H1 (cell line): ENCODE data around the gene SERPINB12. TPM values are rescaled to one million over a fixed set of nuclear protein-coding genes. Genes with fewer than 3 reads are reported as not detected.

ENCODE experiments used
- CTCF ChIA-PET: fragments of 300-600 bp; sonication (Branson Sonifier 250); formaldehyde crosslinking; loops from one replicate; lab custom pipeline; 2021; ENCODE audit not compliant: partially characterized antibody; lab: Charles Lee
- POLR2A ChIA-PET: fragments of 300-600 bp; sonication (Branson Sonifier 250); formaldehyde crosslinking; loops from one replicate; lab custom pipeline; 2021; ENCODE audit warnings: inconsistent platforms; ENCODE audit not compliant: partially characterized antibody; lab: Charles Lee
- DNase-seq, 2 experiments: peaks; one replicate each; pipeline versions ENCODE4 v3.0.0 to v3.0.0-alpha.2; 2010 to 2022; ENCODE audit warnings: low spot score in 2 of 2, low read depth in 1 of 2, mixed read lengths in 1 of 2
- FAIRE-seq: peaks from 2 replicates; lab custom pipeline; 2011; peaks lifted over from hg19 to GRCh38; lab: Jason Lieb, UNC
- H2AFZ ChIP-seq: 2 replicates; pipeline ENCODE4 v1.8.1; 2012; ENCODE audit warnings: low read length, inconsistent platforms
- H2AK5ac ChIP-seq: 2 replicates; pipeline ENCODE4 v1.6.1; 2013; ENCODE audit warnings: low read depth, low read length
- H2BK120ac ChIP-seq: replicated peaks from 2 replicates; pipeline ENCODE3; 2013; ENCODE audit warnings: low read depth, low read length, inconsistent platforms
- H2BK12ac ChIP-seq: 2 replicates; pipeline ENCODE4 v1.6.1; 2013; ENCODE audit warnings: low read depth, low read length
- H2BK15ac ChIP-seq: 2 replicates; pipeline ENCODE4 v1.6.1; 2013; ENCODE audit warnings: low read length
- H2BK20ac ChIP-seq: 2 replicates; pipeline ENCODE4 v1.6.1; 2013; ENCODE audit warnings: low read length
- H2BK5ac ChIP-seq: 2 replicates; pipeline ENCODE4 v1.6.1; 2013; ENCODE audit warnings: low read depth, low read length
- H3K14ac ChIP-seq: 2 replicates; pipeline ENCODE4 v1.6.1; 2013; ENCODE audit warnings: inconsistent platforms; ENCODE audit not compliant: insufficient read length
- H3K18ac ChIP-seq: 2 replicates; pipeline ENCODE4 v1.6.1; 2013; ENCODE audit warnings: low read length; ENCODE audit errors: extremely low read depth
- H3K23ac ChIP-seq: 2 replicates; pipeline ENCODE4 v1.6.1; 2013; ENCODE audit warnings: inconsistent platforms; ENCODE audit not compliant: insufficient read length
- H3K23me2 ChIP-seq: 2 replicates; pipeline ENCODE4 v1.6.1; 2013; ENCODE audit warnings: low read depth, low read length
- H3K27ac ChIP-seq: 2 replicates; pipeline ENCODE4 v1.6.1; 2011; ENCODE audit warnings: low read depth, low read length, inconsistent platforms
- H3K27me3 ChIP-seq, 4 experiments: replicated peaks in 1 of 4; 1 replicate in 1 of 4; 2 replicates in 3 of 4; pipeline versions ENCODE4 v1.6.1 to v1.8.1; 2011 to 2013; ENCODE audit warnings: low read length in 3 of 4, mild to moderate bottlenecking in 3 of 4, inconsistent platforms in 2 of 4, mixed read lengths in 2 of 4, moderate library complexity in 1 of 4; ENCODE audit not compliant: control insufficient read depth in 3 of 4, insufficient read depth in 3 of 4; ENCODE audit errors: extremely low read depth in 1 of 4
- H3K36me3 ChIP-seq, 4 experiments: 2 replicates each; pipeline versions ENCODE4 v1.6.1 to v1.8.1; 2011 to 2013; ENCODE audit warnings: mild to moderate bottlenecking in 4 of 4, low read length in 3 of 4, moderate library complexity in 2 of 4, control low read depth in 1 of 4, inconsistent platforms in 1 of 4; ENCODE audit not compliant: insufficient read depth in 4 of 4, control insufficient read depth in 2 of 4
- H3K4ac ChIP-seq: replicated peaks from 2 replicates; pipeline ENCODE3; 2013; ENCODE audit warnings: low read length, low read depth, mixed read lengths, inconsistent platforms; ENCODE audit not compliant: insufficient read length
- H3K4me1 ChIP-seq, 4 experiments: replicated peaks in 1 of 4; 1 replicate in 1 of 4; 2 replicates in 3 of 4; pipeline versions ENCODE4 v1.6.1 to v1.8.1; 2011 to 2013; ENCODE audit warnings: low read length in 3 of 4, inconsistent platforms in 2 of 4, mixed read lengths in 1 of 4; ENCODE audit not compliant: insufficient read depth in 4 of 4, control insufficient read depth in 3 of 4
- H3K4me2 ChIP-seq, 2 experiments: 2 replicates each; pipeline versions ENCODE4 v1.6.1 to v1.8.1; 2011 to 2013; ENCODE audit warnings: low read depth in 2 of 2, low read length in 2 of 2, control low read depth in 1 of 2, inconsistent platforms in 1 of 2, mild to moderate bottlenecking in 1 of 2; ENCODE audit not compliant: insufficient read depth in 1 of 2
- H3K4me3 ChIP-seq, 4 experiments: fragments of 200-600, 300-600 bp in 1 of 4; sonication (generic), shearing (Covaris generic), sonication (Bioruptor Twin) in 1 of 4; 2 replicates each; pipeline versions ENCODE4 v1.5.1 to v1.8.1; 2011 to 2016; ENCODE audit warnings: low read length in 4 of 4, low read depth in 3 of 4, control low read depth in 2 of 4, inconsistent platforms in 2 of 4, mild to moderate bottlenecking in 2 of 4, mixed read lengths in 1 of 4, moderate library complexity in 1 of 4; ENCODE audit not compliant: insufficient read depth in 2 of 4; ENCODE audit errors: extremely low read depth in 1 of 4
- H3K56ac ChIP-seq: replicated peaks from 2 replicates; pipeline ENCODE3; 2013; ENCODE audit warnings: low read depth, mild to moderate bottlenecking, mixed read lengths, low read length, inconsistent platforms; ENCODE audit not compliant: insufficient read length
- H3K79me1 ChIP-seq: 2 replicates; pipeline ENCODE4 v1.6.1; 2013; ENCODE audit warnings: low read depth, low read length, control low read depth
- H3K79me2 ChIP-seq, 2 experiments: 2 replicates each; pipeline versions ENCODE4 v1.6.1 to v1.8.1; 2012 to 2013; ENCODE audit warnings: low read length in 2 of 2, mild to moderate bottlenecking in 2 of 2, inconsistent platforms in 1 of 2; ENCODE audit not compliant: insufficient read depth in 2 of 2, control insufficient read depth in 1 of 2
- H3K9ac ChIP-seq, 4 experiments: replicated peaks in 1 of 4; 1 replicate in 1 of 4; 2 replicates in 3 of 4; pipeline versions ENCODE4 v1.6.1 to v1.8.1; 2011 to 2013; ENCODE audit warnings: low read depth in 3 of 4, low read length in 3 of 4, control low read depth in 2 of 4, mild to moderate bottlenecking in 2 of 4, moderate library complexity in 2 of 4, inconsistent platforms in 1 of 4; ENCODE audit errors: extremely low read depth in 1 of 4
- H3K9me3 ChIP-seq, 2 experiments: 2 replicates each; pipeline versions ENCODE4 v1.6.1 to v1.8.1; 2012 to 2013; ENCODE audit warnings: mild to moderate bottlenecking in 2 of 2, moderate library complexity in 2 of 2, control low read depth in 1 of 2, inconsistent platforms in 1 of 2, low read depth in 1 of 2, low read length in 1 of 2, mixed read lengths in 1 of 2; ENCODE audit not compliant: insufficient read depth in 2 of 2
- H4K20me1 ChIP-seq, 2 experiments: replicated peaks in 1 of 2; 2 replicates each; pipeline versions ENCODE3 to v1.8.1; 2011 to 2013; ENCODE audit warnings: inconsistent platforms in 2 of 2, low read length in 2 of 2, mild to moderate bottlenecking in 1 of 2; ENCODE audit not compliant: insufficient read depth in 2 of 2, control insufficient read depth in 1 of 2
- H4K5ac ChIP-seq: 2 replicates; pipeline ENCODE4 v1.6.1; 2013; ENCODE audit warnings: low read length, low read depth, mixed read lengths, inconsistent platforms; ENCODE audit not compliant: insufficient read length
- H4K8ac ChIP-seq: 2 replicates; pipeline ENCODE4 v1.8.0; 2013; ENCODE audit warnings: mild to moderate bottlenecking, moderate library complexity, low read length, inconsistent platforms; ENCODE audit not compliant: insufficient read depth; ENCODE audit errors: extremely low read depth
- H4K91ac ChIP-seq: replicated peaks from 2 replicates; pipeline ENCODE3; 2013; ENCODE audit warnings: low read length, mixed read lengths, inconsistent platforms; ENCODE audit not compliant: insufficient read length
- CHD1 ChIP-seq: IDR thresholded peaks from 2 replicates; pipeline ENCODE4 v1.6.1; 2012; ENCODE audit warnings: low read depth, low read length, improper control_type of control experiment
- CHD2 ChIP-seq: IDR thresholded peaks from 2 replicates; pipeline ENCODE4 v1.6.1; 2012; ENCODE audit warnings: low read length, improper control_type of control experiment
- CTBP2 ChIP-seq: IDR thresholded peaks from 2 replicates; pipeline ENCODE4 v1.7.0; 2011; ENCODE audit warnings: borderline replicate concordance, mild to moderate bottlenecking, moderate library complexity, mixed read lengths, low read length; ENCODE audit not compliant: insufficient read depth, insufficient read length
- FOSL1 ChIP-seq: IDR thresholded peaks from 2 replicates; pipeline ENCODE4 v1.6.1; 2011; ENCODE audit warnings: mild to moderate bottlenecking, low read depth, low read length, moderate library complexity; ENCODE audit not compliant: insufficient read depth
- HDAC6 ChIP-seq: IDR thresholded peaks from one replicate; pipeline ENCODE4 v1.7.1; 2012; ENCODE audit warnings: low read depth, mild to moderate bottlenecking, inconsistent platforms, low read length, moderate library complexity
- JUN ChIP-seq: IDR thresholded peaks from 2 replicates; pipeline ENCODE4 v1.6.1; 2011; ENCODE audit warnings: low read depth, mild to moderate bottlenecking, improper control_type of control experiment, low read length
- NANOG ChIP-seq: IDR thresholded peaks from 2 replicates; pipeline ENCODE4 v1.6.1; 2011; ENCODE audit warnings: low read length, low read depth, mild to moderate bottlenecking, inconsistent platforms; ENCODE audit not compliant: insufficient read depth, poor library complexity, severe bottlenecking
- TCF12 ChIP-seq: IDR thresholded peaks from 2 replicates; pipeline ENCODE4 v1.6.1; 2011; ENCODE audit warnings: low read depth, mild to moderate bottlenecking, low read length
- WGBS, 2 experiments: shearing (Covaris generic) in 1 of 2; methylation state at CpG; one replicate each; pipeline versions ENCODE4 v1.1.6 to v1.1.7; 2013 to 2015; ENCODE audit warnings: low lambda C conversion rate in 2 of 2, mixed read lengths in 2 of 2, inconsistent platforms in 1 of 2, low coverage in 1 of 2, missing lambda C conversion rate in 1 of 2; ENCODE audit not compliant: insufficient replicate concordance in 2 of 2, insufficient coverage in 1 of 2, insufficient read length in 1 of 2; ENCODE audit errors: extremely low coverage in 1 of 2, missing lambda C conversion rate in 1 of 2; 5-methylcytosine and 5-hydroxymethylcytosine counted together
- polyA plus RNA-seq, 7 experiments: library from polyadenylated mRNA; depleted of rRNA in 3 of 7; stranded (reverse) in 5 of 7; unstranded in 2 of 7; fragments of >200 nt in 5 of 7; fragments of 200-250 nt in 2 of 7; gene quantifications; 1 replicate in 5 of 7; 2 replicates in 1 of 7; 4 replicates in 1 of 7; pipeline versions ENCODE4 v1.2.1 to v1.2.3, GENCODE V29; 2011 to 2013; ENCODE audit warnings: missing spikeins in 2 of 7, mixed read lengths in 2 of 7
- total RNA-seq: library from RNA; stranded (reverse); fragmentation: NEBNext Ultra II Directional; extraction: Animal tissue kit (Norgen Biotek cat#: 25700); gene quantifications from 2 replicates; pipeline ENCODE4 v1.2.1, GENCODE V29; 2021

Gene SERPINB12
- total and polyA plus RNA-seq, 2 of the 8 experiments (the other 6 are each of a cell fraction or from before 2014, with no cell fraction given): not detected

GRCh38 chr18:63506336-63506646, 35.9 kb upstream of the SERPINB12 start:
- H3K14ac ChIP-seq: no peak overlapping the region
- WGBS, 2 experiments: 76% methylated on average over 3 of the region's 3 CpGs; no CpG with 5 or more reads in 1 of the 2 experiments
- H2BK12ac ChIP-seq: no peak overlapping the region
- no peak overlapping the region for H4K91ac ChIP-seq
- no peaks in the 10 kb centered on the region for H3K79me2 ChIP-seq
- H3K9ac ChIP-seq: no peak overlapping the region
- no peak overlapping the region for H4K5ac ChIP-seq
- H2BK20ac ChIP-seq: no peak overlapping the region
- H2BK5ac ChIP-seq: no peak overlapping the region
- H2BK15ac ChIP-seq: no peak overlapping the region
- H4K20me1 ChIP-seq: no peaks in the 10 kb centered on the region
- H3K9me3 ChIP-seq: no peaks in the 10 kb centered on the region
- no peak overlapping the region for H3K4me3 ChIP-seq
- FAIRE-seq (no peak), DNase-seq (no peak)
- TF ChIP-seq JUN (no peak), FOSL1 (no peak), CTBP2 (no peak), CHD1 (no peak), CHD2 (no peak), HDAC6 (no peak), TCF12 (no peak), NANOG (no peak)
- H3K4ac ChIP-seq: no peak overlapping the region
- no peak overlapping the region for H3K23ac ChIP-seq
- H2AFZ ChIP-seq: no peak overlapping the region
- no peaks in the 10 kb centered on the region for H3K23me2 ChIP-seq
- no peak overlapping the region for H4K8ac ChIP-seq
- no peak overlapping the region for H3K56ac ChIP-seq
- no peak overlapping the region for H3K4me2 ChIP-seq
- H3K18ac ChIP-seq: no peak overlapping the region
- H3K79me1 ChIP-seq: no peaks in the 10 kb centered on the region
- ChIA-PET CTCF (interaction anchor here (0.8 to 17.3 kb wide), 36 partner anchors 9 to 489 kb away, joined by 3 to 366 read pairs (median 4); partner anchors contain the start of genes SERPINB13 and SERPINB5), POLR2A (no interaction called here)
- no peaks in the 10 kb centered on the region for H3K27me3 ChIP-seq
- no peak overlapping the region for H2BK120ac ChIP-seq
- peaks cover 0 to 3% (median 0%) of the 10 kb centered on the region in 4 experiments; a peak in 1 of 7 replicates for H3K4me1 ChIP-seq
- no peak overlapping the region for H3K27ac ChIP-seq
- H3K36me3 ChIP-seq: no peaks in the 10 kb centered on the region
- H2AK5ac ChIP-seq: no peak overlapping the region
